SK-N-SH (cell line): ENCODE data around the gene BTG4. TPM values are rescaled to one million over a fixed set of nuclear protein-coding genes. Genes with fewer than 3 reads are reported as not detected.

ENCODE experiments used
- CTCF ChIA-PET: fragments of 300-600, 350-600 bp; formaldehyde crosslinking; extraction: SDS; loops from one replicate; lab custom pipeline; 2021; lab: Yijun Ruan, JAX
- POLR2A ChIA-PET: fragments of 350-600 bp; sonication (Branson Sonifier 250); formaldehyde crosslinking; extraction: SDS; loops from one replicate; lab custom pipeline; 2020; ENCODE audit warnings: antibody characterized with exemption, inconsistent platforms; lab: Yijun Ruan, JAX
- DNase-seq: peaks from one replicate; pipeline ENCODE4 v3.0.0; 2012
- H2AFZ ChIP-seq: fragments of 200-600 bp; sonication (generic); 2 replicates; pipeline ENCODE4 v1.8.1; 2016; ENCODE audit warnings: antibody characterized with exemption, mild to moderate bottlenecking, low read depth
- H3F3A ChIP-seq: fragments of 200-600 bp; sonication (generic); replicated peaks from 2 replicates; pipeline ENCODE3; 2016; ENCODE audit warnings: antibody characterized with exemption, mild to moderate bottlenecking; ENCODE audit not compliant: insufficient read depth
- H3K27ac ChIP-seq, 2 experiments: fragments of 200-500 bp in 1 of 2; fragments of 200-600 bp in 1 of 2; sonication (Bioruptor generic) in 1 of 2; sonication (generic), shearing (Covaris generic) in 1 of 2; 2 replicates each; pipeline versions ENCODE4 v1.5.1 to v1.6.1; 2014 to 2016; ENCODE audit warnings: low read depth in 2 of 2, inconsistent platforms in 1 of 2, low read length in 1 of 2, mild to moderate bottlenecking in 1 of 2, mixed read lengths in 1 of 2
- H3K27me3 ChIP-seq: fragments of 200-600 bp; sonication (generic), shearing (Covaris generic); 2 replicates; pipeline ENCODE4 v1.6.1; 2016; ENCODE audit warnings: mixed run types; ENCODE audit not compliant: insufficient read depth
- H3K36me3 ChIP-seq, 2 experiments: fragments of 200-500 bp in 1 of 2; fragments of 200-600 bp in 1 of 2; sonication (Bioruptor generic) in 1 of 2; sonication (generic) in 1 of 2; replicated peaks in 1 of 2; 2 replicates each; pipeline versions ENCODE3 to v1.5.1; 2014 to 2016; ENCODE audit warnings: low read length in 1 of 2, mild to moderate bottlenecking in 1 of 2; ENCODE audit not compliant: insufficient read depth in 2 of 2, control insufficient read depth in 1 of 2
- H3K4me1 ChIP-seq, 2 experiments: fragments of 200-500 bp in 1 of 2; fragments of 200-600 bp in 1 of 2; sonication (Bioruptor generic) in 1 of 2; sonication (generic), shearing (Covaris generic) in 1 of 2; 2 replicates each; pipeline versions ENCODE4 v1.5.1 to v1.6.1; 2014 to 2016; ENCODE audit warnings: low read depth in 1 of 2, low read length in 1 of 2, mixed run types in 1 of 2; ENCODE audit not compliant: insufficient read depth in 2 of 2, control insufficient read depth in 1 of 2
- H3K4me2 ChIP-seq: fragments of 200-600 bp; sonication (generic), shearing (Covaris generic); 2 replicates; pipeline ENCODE4 v1.6.1; 2017; ENCODE audit warnings: mixed run types
- H3K4me3 ChIP-seq, 2 experiments: fragments of 200-500 bp in 1 of 2; fragments of 200-600 bp in 1 of 2; sonication (Bioruptor generic) in 1 of 2; sonication (generic), shearing (Covaris generic) in 1 of 2; 2 replicates each; pipeline versions ENCODE4 v1.5.1 to v1.8.1; 2014 to 2016; ENCODE audit warnings: low read depth in 2 of 2, inconsistent platforms in 1 of 2, low read length in 1 of 2, mild to moderate bottlenecking in 1 of 2, mixed read lengths in 1 of 2, moderate library complexity in 1 of 2
- H3K79me2 ChIP-seq: fragments of 200-600 bp; sonication (generic); 2 replicates; pipeline ENCODE4 v1.8.1; 2017; ENCODE audit warnings: mild to moderate bottlenecking; ENCODE audit not compliant: insufficient read depth
- H3K9ac ChIP-seq: fragments of 200-600 bp; sonication (generic); 2 replicates; pipeline ENCODE4 v1.6.1; 2017; ENCODE audit warnings: mixed run types
- H3K9me2 ChIP-seq: fragments of 200-600 bp; sonication (generic); 2 replicates; pipeline ENCODE4 v1.6.1; 2017; ENCODE audit warnings: mixed run types
- H3K9me3 ChIP-seq: fragments of 200-600 bp; sonication (generic); 2 replicates; pipeline ENCODE4 v1.6.1; 2017; ENCODE audit warnings: mixed run types, mild to moderate bottlenecking, moderate library complexity
- H4K20me1 ChIP-seq: fragments of 200-600 bp; sonication (generic); 2 replicates; pipeline ENCODE4 v1.6.1; 2017; ENCODE audit warnings: mild to moderate bottlenecking, mixed run types; ENCODE audit not compliant: insufficient read depth
- CTCF ChIP-seq: fragments of 200-600 bp; sonication (generic); IDR thresholded peaks from 2 replicates; pipeline ENCODE4 v1.6.1; 2017; ENCODE audit warnings: antibody characterized with exemption, mild to moderate bottlenecking, moderate library complexity
- EP300 ChIP-seq, 2 experiments: IDR thresholded peaks; 2 replicates each; pipeline versions ENCODE4 v1.4.0 to v1.6.1; 2012; ENCODE audit warnings: borderline replicate concordance in 1 of 2, low read depth in 1 of 2, low read length in 1 of 2
- FOXJ3 ChIP-seq: sonication (generic); formaldehyde crosslinking; IDR thresholded peaks from 2 replicates; pipeline ENCODE4 v1.5.1; 2020; ENCODE audit warnings: mild to moderate bottlenecking, missing genetic modification reagents
- GATA2 ChIP-seq: sonication (generic); formaldehyde crosslinking; IDR thresholded peaks from 2 replicates; pipeline ENCODE4 v1.5.0; 2020; ENCODE audit warnings: mild to moderate bottlenecking, missing genetic modification reagents
- JUND ChIP-seq: IDR thresholded peaks from 2 replicates; pipeline ENCODE4 v1.4.0; 2012
- MEF2A ChIP-seq: IDR thresholded peaks from 2 replicates; pipeline ENCODE4 v1.4.0; 2012; ENCODE audit warnings: low read depth, borderline replicate concordance
- PBX3 ChIP-seq: IDR thresholded peaks from 2 replicates; pipeline ENCODE4; 2012
- POLR2AphosphoS5 ChIP-seq: IDR thresholded peaks from 2 replicates; pipeline ENCODE4 v1.6.1; 2012; ENCODE audit warnings: low read depth, low read length
- RAD21 ChIP-seq: IDR thresholded peaks from 2 replicates; pipeline ENCODE4 v1.6.1; 2012; ENCODE audit warnings: mild to moderate bottlenecking, low read length
- RFX5 ChIP-seq: IDR thresholded peaks from 2 replicates; pipeline ENCODE4 v1.6.1; 2012; ENCODE audit warnings: mild to moderate bottlenecking, improper control_type of control experiment, low read length
- TAF1 ChIP-seq: IDR thresholded peaks from 2 replicates; pipeline ENCODE4 v1.6.1; 2012; ENCODE audit warnings: low read depth, mild to moderate bottlenecking, low read length, moderate library complexity, borderline replicate concordance
- TEAD4 ChIP-seq: IDR thresholded peaks from 2 replicates; pipeline ENCODE4 v1.4.0; 2012; ENCODE audit warnings: mild to moderate bottlenecking, borderline replicate concordance; ENCODE audit not compliant: insufficient read depth
- USF1 ChIP-seq: IDR thresholded peaks from 2 replicates; pipeline ENCODE4 v1.4.0; 2012; ENCODE audit warnings: low read depth, borderline replicate concordance
- ZBTB33 ChIP-seq: IDR thresholded peaks from 2 replicates; pipeline ENCODE4 v1.4.0; 2012; ENCODE audit warnings: low read depth, borderline replicate concordance
- WGBS: methylation state at CpG from one replicate; pipeline ENCODE4 v1.1.6; 2017; ENCODE audit warnings: low lambda C conversion rate; 5-methylcytosine and 5-hydroxymethylcytosine counted together
- polyA plus RNA-seq, 3 experiments: library from polyadenylated mRNA; depleted of rRNA; stranded (reverse); fragments of >200 nt; gene quantifications; 2 replicates each; pipeline ENCODE4 v1.2.3, GENCODE V29; 2012

BTG4 gene
- polyA plus RNA-seq, 1 of the 3 experiments (the other 2 are of a cell fraction): 0.26 TPM

GRCh38 chr11:111462329-111462728, 49.9 kb downstream of the BTG4 start (continued):
- TF ChIP-seq FOXJ3 (CRISPR knock-in tag): no peak
- TF ChIP-seq USF1: no peak
- no peak for TF ChIP-seq JUND
- TF ChIP-seq TEAD4: no peak
- TF ChIP-seq PBX3: no peak
- TF ChIP-seq RFX5: no peak
- no peak for TF ChIP-seq RAD21
- no peak for TF ChIP-seq MEF2A
- no peak for TF ChIP-seq POLR2AphosphoS5
- TF ChIP-seq EP300 (IDR thresholded peaks at IDR 0.05; ENCODE audit: borderline replicate concordance in 1 of 2, low read depth in 1 of 2, low read length in 1 of 2): no peak
- no peak for TF ChIP-seq TAF1

GRCh38 chr11:111461460-111462235, 50.5 kb downstream of the BTG4 start:
- H3K9me3 ChIP-seq: no peaks in the 10 kb centered on the region
- H3K79me2 ChIP-seq: no peaks in the 10 kb centered on the region
- no peak overlapping the region for H3K4me3 ChIP-seq
- POLR2A ChIA-PET: no interaction called here
- CTCF ChIA-PET: interaction anchor here (1.1 to 1.7 kb wide), 3 partner anchors 8 to 15 kb away, joined by 3 to 5 read pairs (median 3); no protein-coding TSS in a partner anchor
- H3K4me1 ChIP-seq: peaks cover 0 to 4% of the 10 kb centered on the region in 2 experiments; a peak in 1 of 4 replicates
- H3K4me2 ChIP-seq: no peak overlapping the region
- TF ChIP-seq POLR2AphosphoS5 (no peak), RAD21 (no peak), GATA2 (CRISPR knock-in tag) (no peak), CTCF (no peak), ZBTB33 (no peak)
- no peak overlapping the region for H3K27ac ChIP-seq
- DNase-seq: peak; percentile 2
- H3K9me2 ChIP-seq: no peaks in the 10 kb centered on the region
- no peak overlapping the region for H2AFZ ChIP-seq
- no peaks in the 10 kb centered on the region for H4K20me1 ChIP-seq
- H3K27me3 ChIP-seq: no peaks in the 10 kb centered on the region
- no peak overlapping the region for H3K9ac ChIP-seq
- WGBS: 85% methylated on average over 9 of the region's 11 CpGs
- no peaks in the 10 kb centered on the region for H3F3A ChIP-seq
- H3K36me3 ChIP-seq: no peaks in the 10 kb centered on the region
